Measurements from ENCODE around the gene CDK6.
"Not testable (repeated sequence)": the region's sequence is repeated elsewhere in the genome, so short reads cannot be mapped to it uniquely, and the experiment has no call there.

CDK6 gene

DNA sequence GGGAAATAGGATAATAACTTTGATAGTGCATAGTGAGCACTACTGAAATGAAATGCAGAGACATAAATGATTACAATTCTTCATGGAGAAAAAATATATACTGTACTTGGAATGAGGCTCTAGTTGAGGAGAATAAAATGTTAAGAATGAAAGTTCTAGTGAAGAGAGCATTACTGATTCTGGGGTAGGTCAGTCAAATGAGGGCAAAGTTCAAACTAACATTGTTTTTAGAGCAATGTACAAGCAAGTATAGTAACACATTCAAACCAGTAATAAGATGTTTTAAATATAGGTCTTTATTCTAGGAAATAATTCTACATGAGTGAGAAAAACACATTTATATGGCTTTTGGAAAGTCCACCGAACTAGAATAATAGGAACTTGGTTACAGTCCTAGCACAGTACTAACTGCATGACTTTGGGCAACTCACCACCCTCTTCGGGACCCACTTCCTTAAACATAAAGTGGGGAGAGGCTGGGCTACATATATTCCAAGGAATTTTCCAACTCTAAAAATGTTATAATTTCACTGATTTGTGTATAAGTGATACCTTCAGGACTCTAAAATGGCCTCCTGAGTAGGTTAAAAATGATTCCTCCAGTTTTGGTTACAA is 86.4 kb downstream of the CDK6 start:
- peaks cover 50% of the 10 kb centered on the region for H3K36me3 Mint-ChIP-seq (ENCODE audit: low read depth)
- no peak overlapping the region for H3K4me3 Mint-ChIP-seq
- peaks cover 52% of the 10 kb centered on the region for H3K4me1 Mint-ChIP-seq (ENCODE audit: low read depth)
- H3K27me3 Mint-ChIP-seq (ENCODE audit: low read depth): no peaks in the 10 kb centered on the region
- H3K9me3 Mint-ChIP-seq: peaks cover 8% of the 10 kb centered on the region
- no peak for DNase-seq (ENCODE audit: low spot score)
- peak overlapping the region; percentile 29 for H3K27ac Mint-ChIP-seq

DNA sequence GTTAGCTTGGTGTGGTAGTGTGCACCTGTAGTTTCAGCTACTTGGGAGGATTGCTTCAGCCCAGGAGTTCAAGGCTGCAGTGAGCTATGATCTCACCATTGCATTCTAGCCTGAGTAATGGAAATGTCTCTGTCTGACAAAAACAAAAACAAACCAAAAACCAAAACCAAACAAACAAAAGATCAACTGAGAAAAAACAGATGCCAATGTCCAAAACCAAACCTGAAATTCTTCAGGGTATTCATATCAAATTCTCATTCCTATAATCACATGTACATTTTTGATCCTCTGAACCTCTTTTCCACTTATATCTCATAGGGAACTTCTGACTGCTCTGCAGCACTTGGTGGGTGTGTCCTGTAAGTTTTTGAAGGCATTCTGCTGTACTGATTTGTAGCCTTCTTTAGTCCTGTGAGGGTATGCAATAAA is 87.0 kb downstream of the CDK6 start:
- peaks cover 46% of the 10 kb centered on the region for H3K36me3 Mint-ChIP-seq (ENCODE audit: low read depth)
- no peak for DNase-seq (ENCODE audit: low spot score)
- peaks cover 5% of the 10 kb centered on the region for H3K9me3 Mint-ChIP-seq
- peaks cover 46% of the 10 kb centered on the region for H3K4me1 Mint-ChIP-seq (ENCODE audit: low read depth)
- no peak overlapping the region for H3K4me3 Mint-ChIP-seq
- H3K27ac Mint-ChIP-seq: peak overlapping the region; percentile 29
- H3K27me3 Mint-ChIP-seq (ENCODE audit: low read depth): no peaks in the 10 kb centered on the region

DNA sequence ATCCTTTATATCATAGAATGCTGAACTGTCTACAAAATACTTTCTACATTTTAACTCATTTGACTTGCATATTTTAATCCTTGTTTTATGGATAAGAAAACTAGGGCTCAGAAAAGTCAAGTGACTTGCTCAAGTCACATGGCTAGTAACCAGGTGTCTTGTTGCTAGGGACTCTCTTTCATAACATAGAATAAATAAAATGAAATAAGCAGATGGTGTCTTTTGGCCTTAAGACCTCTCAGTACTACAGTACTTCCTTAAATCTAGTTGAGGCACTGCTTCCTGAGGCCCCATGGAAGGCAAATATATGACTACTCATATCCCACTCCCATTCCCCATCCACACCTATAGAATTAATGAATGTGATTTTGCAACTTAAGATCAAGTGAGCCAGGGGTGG is 87.9 kb downstream of the CDK6 start:
- no peak for DNase-seq (ENCODE audit: low spot score)
- H3K4me1 Mint-ChIP-seq (ENCODE audit: low read depth): peaks cover 43% of the 10 kb centered on the region
- no peaks in the 10 kb centered on the region for H3K27me3 Mint-ChIP-seq (ENCODE audit: low read depth)
- H3K36me3 Mint-ChIP-seq (ENCODE audit: low read depth): peaks cover 46% of the 10 kb centered on the region
- no peak overlapping the region for H3K4me3 Mint-ChIP-seq
- H3K27ac Mint-ChIP-seq: no peak overlapping the region
- peaks cover 12% of the 10 kb centered on the region for H3K9me3 Mint-ChIP-seq

DNA sequence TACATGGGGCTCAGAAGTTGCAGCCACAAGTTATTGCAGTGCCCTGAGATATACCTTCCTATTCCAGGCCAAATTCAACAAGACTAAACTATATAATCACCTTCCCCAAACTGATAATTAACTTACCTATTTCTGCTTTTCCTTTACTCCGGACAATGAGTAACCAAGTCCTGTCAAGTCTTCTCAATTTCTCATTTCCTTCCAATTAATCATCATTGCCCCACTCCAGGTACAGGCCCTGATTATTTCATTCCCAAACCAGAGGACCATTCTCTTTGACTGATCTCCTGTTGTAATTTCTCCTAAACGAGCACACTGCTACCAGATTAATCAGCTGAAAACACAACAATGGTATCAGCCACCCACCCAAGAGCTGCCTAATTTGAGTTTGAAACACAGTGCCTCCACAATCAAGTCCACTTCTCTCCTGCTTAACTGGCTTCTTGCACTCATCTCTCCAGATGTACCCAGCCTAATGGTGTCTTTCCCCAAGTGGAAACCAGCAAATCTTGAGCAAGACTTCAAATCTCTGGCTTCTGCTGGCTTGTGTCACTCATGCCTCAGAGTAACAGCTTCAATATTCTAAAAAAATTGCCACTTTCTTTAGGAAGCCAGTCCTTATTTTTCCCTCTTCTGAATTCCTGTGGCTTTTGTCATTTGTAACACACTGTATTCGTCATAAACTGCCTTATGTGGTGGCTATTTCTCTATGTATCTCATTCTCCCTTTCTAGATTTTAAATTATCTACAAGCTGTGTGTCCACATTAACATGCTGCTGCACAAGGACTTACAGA is 89.1 kb downstream of the CDK6 start:
- Mint-ChIP-seq H3K27ac (no peak overlapping the region), H3K9me3 (peaks cover 14% of the 10 kb centered on the region), H3K36me3 (ENCODE audit: low read depth) (peaks cover 46% of the 10 kb centered on the region), H3K4me1 (ENCODE audit: low read depth) (peaks cover 42% of the 10 kb centered on the region), H3K27me3 (ENCODE audit: low read depth) (no peaks in the 10 kb centered on the region), H3K4me3 (no peak overlapping the region)
- no peak for DNase-seq (ENCODE audit: low spot score)

DNA sequence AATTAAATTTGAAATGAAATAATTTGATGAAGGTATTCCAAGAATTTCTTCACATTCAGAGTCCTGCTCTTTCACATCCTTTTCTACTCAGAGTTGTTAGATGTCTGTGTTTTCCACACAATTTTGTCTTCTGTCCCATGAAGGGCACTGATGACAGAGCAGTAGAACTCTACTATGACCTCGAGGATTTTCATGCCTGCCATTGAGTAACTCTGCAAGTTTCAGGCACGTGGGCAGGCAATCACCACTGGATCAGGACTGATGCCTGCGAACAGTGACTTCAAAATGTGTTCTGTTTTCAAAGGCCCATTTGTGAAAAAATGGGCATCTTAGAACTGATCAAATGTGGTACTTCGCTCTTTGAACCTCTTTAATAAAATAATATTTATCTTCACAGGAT is 91.1 kb downstream of the CDK6 start:
- H3K4me1 Mint-ChIP-seq (ENCODE audit: low read depth): peaks cover 46% of the 10 kb centered on the region
- H3K4me3 Mint-ChIP-seq: no peak overlapping the region
- no peak overlapping the region for H3K27ac Mint-ChIP-seq
- peaks cover 43% of the 10 kb centered on the region for H3K36me3 Mint-ChIP-seq (ENCODE audit: low read depth)
- no peak for DNase-seq (ENCODE audit: low spot score)
- peaks cover 14% of the 10 kb centered on the region for H3K9me3 Mint-ChIP-seq
- no peaks in the 10 kb centered on the region for H3K27me3 Mint-ChIP-seq (ENCODE audit: low read depth)

DNA sequence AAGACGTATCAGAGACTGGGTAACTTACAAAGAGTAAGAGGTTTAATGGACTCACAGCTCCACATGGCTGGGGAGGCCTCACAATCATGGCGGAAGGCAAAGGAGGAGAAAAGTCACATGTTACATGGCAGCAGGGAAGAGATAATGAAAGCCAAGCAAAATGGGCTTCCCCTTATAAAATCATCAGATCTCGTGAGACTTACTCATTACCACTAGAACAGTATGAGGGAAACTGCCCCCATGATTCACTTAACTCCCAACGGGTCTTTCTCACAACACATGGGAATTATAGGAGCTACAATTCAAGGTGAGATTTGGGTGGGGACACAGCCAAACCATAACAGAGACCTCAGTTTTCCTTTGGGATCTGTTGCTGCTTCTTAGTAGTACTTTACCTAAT is 92.2 kb downstream of the CDK6 start:
- not testable (repeated sequence) for DNase-seq (ENCODE audit: low spot score); H3K4me3 Mint-ChIP-seq; H3K27me3 Mint-ChIP-seq (ENCODE audit: low read depth)
- Mint-ChIP-seq H3K36me3 (ENCODE audit: low read depth) (peaks cover 42% of the 10 kb centered on the region), H3K9me3 (peaks cover 14% of the 10 kb centered on the region), H3K4me1 (ENCODE audit: low read depth) (peaks cover 45% of the 10 kb centered on the region), H3K27ac (peak overlapping the region; percentile 29)

DNA sequence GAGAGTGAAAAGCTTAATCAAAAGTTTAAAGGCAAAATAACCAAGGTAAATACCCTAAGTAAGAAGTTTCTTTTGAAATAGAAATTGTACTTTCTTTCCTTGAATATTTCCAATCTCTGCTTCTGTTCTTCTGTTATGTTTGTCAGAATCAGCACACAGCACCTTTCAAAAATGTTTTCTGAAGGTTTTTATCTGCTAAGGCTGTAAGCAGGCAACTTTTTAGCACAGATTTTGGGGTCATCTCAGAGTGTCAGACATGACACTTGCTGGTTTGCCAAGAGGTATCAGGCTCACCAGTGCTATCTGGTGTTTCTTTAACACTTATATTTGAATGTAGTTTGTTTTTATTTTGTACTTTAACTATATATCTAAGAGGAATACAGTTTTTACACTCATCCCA is 94.2 kb downstream of the CDK6 start:
- Mint-ChIP-seq H3K27ac (peak overlapping the region; percentile 59), H3K27me3 (ENCODE audit: low read depth) (no peaks in the 10 kb centered on the region), H3K36me3 (ENCODE audit: low read depth) (peaks cover 45% of the 10 kb centered on the region), H3K4me1 (ENCODE audit: low read depth) (peaks cover 52% of the 10 kb centered on the region), H3K9me3 (peaks cover 14% of the 10 kb centered on the region), H3K4me3 (peak overlapping the region; percentile 37)
- no peak for DNase-seq (ENCODE audit: low spot score)

DNA sequence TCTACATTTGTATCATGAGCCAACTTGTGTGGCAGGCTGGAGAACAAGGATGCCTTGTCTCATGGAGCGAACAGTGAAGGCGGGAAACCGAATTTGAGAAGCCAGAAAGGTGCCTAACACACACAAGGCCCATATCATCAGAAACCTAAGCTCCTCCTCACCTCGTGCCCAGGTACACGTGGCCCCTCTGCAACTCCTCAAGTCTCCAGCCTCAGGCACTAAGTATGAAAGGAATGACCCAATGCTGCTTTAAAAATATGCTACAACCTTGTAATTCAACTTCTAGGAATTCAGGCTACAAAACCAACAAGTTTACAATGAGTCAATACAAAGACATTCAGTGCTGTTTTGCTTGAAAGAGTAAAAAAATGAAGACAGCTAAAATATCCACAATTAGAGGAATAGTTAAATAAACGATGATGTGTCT is 95.7 kb downstream of the CDK6 start:
- peaks cover 52% of the 10 kb centered on the region for H3K4me1 Mint-ChIP-seq (ENCODE audit: low read depth)
- H3K27ac Mint-ChIP-seq: peak overlapping the region; percentile 67
- H3K9me3 Mint-ChIP-seq: peaks cover 12% of the 10 kb centered on the region
- no peak for DNase-seq (ENCODE audit: low spot score)
- H3K36me3 Mint-ChIP-seq (ENCODE audit: low read depth): peaks cover 46% of the 10 kb centered on the region
- H3K4me3 Mint-ChIP-seq: peak overlapping the region; percentile 1
- no peaks in the 10 kb centered on the region for H3K27me3 Mint-ChIP-seq (ENCODE audit: low read depth)

DNA sequence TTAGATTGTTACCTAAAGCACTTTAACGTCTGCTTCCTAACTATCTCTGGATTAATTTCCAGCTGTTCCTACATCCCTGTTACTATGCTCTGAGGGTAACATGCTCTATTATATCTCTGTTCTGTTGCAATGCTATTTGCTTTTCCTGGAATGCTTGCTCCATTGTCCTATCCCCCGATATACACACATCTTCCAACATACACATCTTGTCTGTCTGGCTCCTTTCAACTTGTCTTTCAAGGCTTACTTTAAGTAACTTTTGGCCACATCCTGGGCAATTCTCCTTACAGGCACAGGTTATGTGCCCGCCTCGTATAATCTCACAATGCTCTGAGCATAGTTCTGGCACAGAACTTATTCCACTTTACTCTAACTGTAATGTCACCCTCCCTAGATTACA is 96.2 kb downstream of the CDK6 start:
- H3K36me3 Mint-ChIP-seq (ENCODE audit: low read depth): peaks cover 45% of the 10 kb centered on the region
- H3K27ac Mint-ChIP-seq: peak overlapping the region; percentile 52
- H3K4me1 Mint-ChIP-seq (ENCODE audit: low read depth): peaks cover 52% of the 10 kb centered on the region
- H3K4me3 Mint-ChIP-seq: no peak overlapping the region
- H3K27me3 Mint-ChIP-seq (ENCODE audit: low read depth): no peaks in the 10 kb centered on the region
- DNase-seq (ENCODE audit: low spot score): no peak
- H3K9me3 Mint-ChIP-seq: peaks cover 9% of the 10 kb centered on the region

DNA sequence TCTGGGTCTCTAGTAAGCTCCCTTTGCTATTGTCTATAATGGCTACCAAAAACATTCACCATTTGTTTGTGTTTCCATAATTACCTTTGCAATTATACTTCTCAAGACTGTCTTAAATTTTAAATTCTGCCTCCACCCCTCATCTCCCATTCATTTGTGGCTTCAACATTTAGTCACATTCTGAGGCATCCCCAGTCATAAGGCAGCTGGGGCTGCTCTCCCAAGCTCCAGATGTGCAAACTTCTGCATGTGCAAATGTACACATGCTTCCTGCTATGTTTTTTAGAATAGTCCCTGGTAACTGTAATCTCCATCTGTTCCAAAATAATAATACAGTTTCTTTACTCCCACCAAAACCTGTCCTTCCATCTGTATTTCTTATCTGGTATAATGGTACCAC is 97.3 kb downstream of the CDK6 start:
- Mint-ChIP-seq H3K27ac (peak overlapping the region; percentile 23), H3K4me1 (ENCODE audit: low read depth) (peaks cover 62% of the 10 kb centered on the region), H3K27me3 (ENCODE audit: low read depth) (no peaks in the 10 kb centered on the region), H3K9me3 (peaks cover 12% of the 10 kb centered on the region), H3K4me3 (no peak overlapping the region), H3K36me3 (ENCODE audit: low read depth) (peaks cover 53% of the 10 kb centered on the region)
- no peak for DNase-seq (ENCODE audit: low spot score)

DNA sequence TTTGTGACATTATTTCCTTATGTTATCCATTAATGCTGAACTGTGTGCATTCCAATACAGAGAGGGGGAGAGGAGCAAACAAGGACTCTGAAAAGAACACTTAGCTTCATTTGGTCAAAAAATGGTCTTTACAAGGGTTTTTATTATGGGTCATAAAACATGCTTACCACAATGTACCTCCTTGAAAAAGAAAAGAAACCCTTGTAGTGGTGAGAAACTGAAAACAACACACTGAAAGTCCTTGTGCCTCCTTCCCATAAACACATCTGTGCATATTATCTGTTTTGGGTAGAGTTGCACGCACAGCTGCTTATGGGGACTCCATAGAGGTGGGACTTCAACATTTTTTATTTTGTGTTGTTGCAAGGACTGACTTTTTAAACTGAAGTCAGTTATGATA is 98.7 kb downstream of the CDK6 start:
- Mint-ChIP-seq H3K27ac (peak overlapping the region; percentile 23), H3K9me3 (peaks cover 10% of the 10 kb centered on the region), H3K4me1 (ENCODE audit: low read depth) (peaks cover 60% of the 10 kb centered on the region), H3K27me3 (ENCODE audit: low read depth) (no peaks in the 10 kb centered on the region), H3K36me3 (ENCODE audit: low read depth) (peaks cover 50% of the 10 kb centered on the region), H3K4me3 (no peak overlapping the region)
- DNase-seq (ENCODE audit: low spot score): no peak

DNA sequence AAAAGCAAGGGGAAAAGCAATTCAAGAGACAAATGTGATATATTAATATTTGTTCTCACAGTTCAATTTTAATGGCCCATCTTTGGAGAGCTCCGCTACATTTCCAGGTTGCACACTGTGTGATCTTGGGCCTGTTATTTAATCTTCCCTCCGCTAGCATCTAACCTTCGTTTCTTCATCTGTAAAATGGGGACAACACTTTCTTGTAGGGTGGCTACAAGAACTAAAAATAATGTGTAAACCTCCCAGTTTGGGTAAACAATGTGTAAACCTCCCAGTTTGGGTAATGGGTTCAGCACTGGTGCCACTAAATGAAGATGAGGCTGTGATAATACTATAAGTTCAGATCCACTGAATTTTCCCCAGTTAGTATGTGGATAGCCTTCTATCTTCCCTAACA is 99.5 kb downstream of the CDK6 start:
- Mint-ChIP-seq H3K27ac (no peak overlapping the region), H3K27me3 (ENCODE audit: low read depth) (no peaks in the 10 kb centered on the region), H3K9me3 (peaks cover 10% of the 10 kb centered on the region), H3K4me3 (no peak overlapping the region), H3K4me1 (ENCODE audit: low read depth) (peaks cover 65% of the 10 kb centered on the region), H3K36me3 (ENCODE audit: low read depth) (peaks cover 52% of the 10 kb centered on the region)
- no peak for DNase-seq (ENCODE audit: low spot score)

DNA sequence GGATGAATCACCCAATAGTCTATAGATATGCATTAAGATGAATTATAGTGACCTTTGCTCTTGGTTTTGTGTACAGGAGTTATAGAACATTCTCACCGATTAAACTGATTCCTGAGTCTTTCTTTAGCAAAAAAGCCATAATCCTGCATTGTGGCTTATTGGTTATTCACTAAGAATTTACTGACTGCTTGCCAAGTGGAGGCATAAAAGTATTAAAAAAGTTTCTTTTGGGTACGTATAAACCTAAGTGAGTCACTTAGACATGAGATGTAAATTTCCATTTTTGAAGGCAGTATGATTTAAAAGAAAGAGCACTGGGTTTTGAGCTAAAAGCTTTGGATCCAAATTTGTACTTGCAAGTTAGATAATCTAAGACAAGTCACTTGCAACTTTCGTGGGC is 100.7 kb downstream of the CDK6 start:
- no peak overlapping the region for H3K27ac Mint-ChIP-seq
- no peaks in the 10 kb centered on the region for H3K27me3 Mint-ChIP-seq (ENCODE audit: low read depth)
- H3K9me3 Mint-ChIP-seq: peaks cover 10% of the 10 kb centered on the region
- no peak overlapping the region for H3K4me3 Mint-ChIP-seq
- no peak for DNase-seq (ENCODE audit: low spot score)
- peaks cover 55% of the 10 kb centered on the region for H3K36me3 Mint-ChIP-seq (ENCODE audit: low read depth)
- peaks cover 70% of the 10 kb centered on the region for H3K4me1 Mint-ChIP-seq (ENCODE audit: low read depth)

DNA sequence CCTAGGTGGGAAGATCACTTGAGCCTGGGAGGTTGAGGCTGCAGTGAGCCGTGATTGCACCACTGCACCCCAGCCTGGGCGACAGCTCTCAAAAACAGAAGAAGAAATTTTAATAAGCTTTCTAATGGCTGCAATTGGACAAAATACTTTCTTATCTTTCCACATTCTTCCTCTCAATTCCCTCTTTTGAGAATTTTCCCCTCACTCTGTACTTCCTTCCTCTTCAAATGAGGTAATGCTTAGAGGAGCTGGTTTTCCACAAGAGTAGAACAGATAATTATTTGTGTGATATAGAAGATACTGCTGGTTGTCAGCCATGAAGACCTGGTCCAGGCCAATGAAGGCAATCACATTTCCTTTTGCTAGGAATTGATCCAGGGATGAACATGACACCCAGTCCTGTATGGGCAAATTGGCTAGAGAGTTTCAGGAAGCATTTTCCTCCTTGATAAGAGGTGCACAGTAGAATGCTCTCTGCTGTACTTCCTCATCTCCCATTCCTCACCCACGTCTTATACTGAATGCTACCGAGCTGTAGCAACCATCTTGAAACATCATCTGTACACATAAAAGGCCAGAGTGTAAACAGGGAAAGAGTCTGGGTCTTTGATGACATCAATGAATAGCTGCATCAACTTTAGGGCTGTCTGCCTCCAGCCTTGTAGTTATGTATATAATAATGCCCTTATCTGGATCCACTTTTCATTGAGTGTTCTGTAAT is 103.9 kb downstream of the CDK6 start:
- DNase-seq (ENCODE audit: low spot score): no peak
- H3K27ac Mint-ChIP-seq: peak overlapping the region; percentile 73
- H3K4me1 Mint-ChIP-seq (ENCODE audit: low read depth): peaks cover 62% of the 10 kb centered on the region
- H3K27me3 Mint-ChIP-seq (ENCODE audit: low read depth): no peaks in the 10 kb centered on the region
- peak overlapping the region; percentile 55 for H3K4me3 Mint-ChIP-seq
- peaks cover 51% of the 10 kb centered on the region for H3K36me3 Mint-ChIP-seq (ENCODE audit: low read depth)
- H3K9me3 Mint-ChIP-seq: peaks cover 10% of the 10 kb centered on the region
